DND-41 (cell line): ENCODE data around the gene THNSL1.

Experiments used
- ATAC-seq: fragments of 200-7000 bp; cut with Tn5 transposase; 3 replicates; pipeline ENCODE4 v1.9.1; 2021; ENCODE audit warnings: low read depth; ENCODE audit not compliant: insufficient read depth
- DNase-seq: peaks from one replicate; pipeline ENCODE4 v3.0.0-alpha.2; 2020
- H2AFZ ChIP-seq: 2 replicates; pipeline ENCODE4 v1.6.0; 2012; ENCODE audit warnings: low read depth, low read length
- H3K27ac ChIP-seq: 2 replicates; pipeline ENCODE4 v1.5.1; 2012; ENCODE audit warnings: low read length, inconsistent platforms
- H3K27me3 ChIP-seq: fragments of 200-600 bp; sonication (generic); 2 replicates; pipeline ENCODE4 v1.6.0; 2012; ENCODE audit warnings: low read length, mild to moderate bottlenecking, inconsistent platforms; ENCODE audit not compliant: insufficient read depth, poor library complexity
- H3K36me3 ChIP-seq: 2 replicates; pipeline ENCODE4 v1.5.1; 2012; ENCODE audit warnings: low read length, inconsistent platforms; ENCODE audit not compliant: insufficient read depth
- H3K4me1 ChIP-seq: 2 replicates; pipeline ENCODE4 v1.5.1; 2012; ENCODE audit warnings: mild to moderate bottlenecking, low read length; ENCODE audit not compliant: insufficient read depth
- H3K4me2 ChIP-seq: 2 replicates; pipeline ENCODE4 v1.6.0; 2012; ENCODE audit warnings: mild to moderate bottlenecking, moderate library complexity, low read length, inconsistent platforms; ENCODE audit not compliant: insufficient read depth
- H3K4me3 ChIP-seq, 2 experiments: fragments of 200-600 bp in 1 of 2; shearing (Covaris generic) in 1 of 2; 2 replicates each; pipeline ENCODE4 v1.5.1; 2012 to 2016; ENCODE audit warnings: inconsistent platforms in 2 of 2, low read length in 2 of 2, mild to moderate bottlenecking in 2 of 2, low read depth in 1 of 2, moderate library complexity in 1 of 2
- H3K79me2 ChIP-seq: 2 replicates; pipeline ENCODE4 v1.6.0; 2012; ENCODE audit warnings: low read length, inconsistent platforms; ENCODE audit not compliant: insufficient read depth
- H3K9ac ChIP-seq: 2 replicates; pipeline ENCODE4 v1.6.0; 2012; ENCODE audit warnings: low read depth, mild to moderate bottlenecking, inconsistent platforms, low read length, moderate library complexity
- H3K9me3 ChIP-seq: 2 replicates; pipeline ENCODE4 v1.5.1; 2012; ENCODE audit warnings: low read length, moderate library complexity, mild to moderate bottlenecking, inconsistent platforms; ENCODE audit not compliant: insufficient read depth, severe bottlenecking
- H4K20me1 ChIP-seq: 2 replicates; pipeline ENCODE4 v1.6.0; 2012; ENCODE audit warnings: low read length; ENCODE audit not compliant: insufficient read depth
- CTCF ChIP-seq: IDR thresholded peaks from 2 replicates; pipeline ENCODE4 v1.5.1; 2012; ENCODE audit warnings: borderline replicate concordance, low read length, moderate library complexity, mild to moderate bottlenecking; ENCODE audit not compliant: poor library complexity, severe bottlenecking; ENCODE audit errors: extremely low read depth
- EZH2 ChIP-seq: IDR thresholded peaks from 3 replicates; pipeline ENCODE4 v1.6.1; 2012; ENCODE audit warnings: borderline replicate concordance, low read depth, mild to moderate bottlenecking, moderate library complexity, low read length, inconsistent platforms; ENCODE audit not compliant: severe bottlenecking

Gene THNSL1

GRCh38 chr10:25064401-25064800 lies 48.0 kb downstream of the THNSL1 start:
- no peaks in the 10 kb centered on the region for H3K79me2 ChIP-seq
- TF ChIP-seq CTCF (no peak), EZH2 (no peak)
- DNase-seq (no peak), ATAC-seq (no peak)
- no peak overlapping the region for H3K4me3 ChIP-seq
- no peaks in the 10 kb centered on the region for H4K20me1 ChIP-seq
- no peaks in the 10 kb centered on the region for H3K36me3 ChIP-seq
- H3K4me2 ChIP-seq = no peak overlapping the region
- H3K9ac ChIP-seq = no peak overlapping the region
- no peaks in the 10 kb centered on the region for H3K4me1 ChIP-seq
- no peaks in the 10 kb centered on the region for H3K9me3 ChIP-seq
- no peak overlapping the region for H3K27ac ChIP-seq
- H3K27me3 ChIP-seq = no peaks in the 10 kb centered on the region
- no peak overlapping the region for H2AFZ ChIP-seq

GRCh38 chr10:25065761-25066476 lies 49.5 kb downstream of the THNSL1 start:
- H3K27ac ChIP-seq = no peak overlapping the region
- H4K20me1 ChIP-seq = no peaks in the 10 kb centered on the region
- H3K4me3 ChIP-seq = no peak overlapping the region
- DNase-seq (no peak), ATAC-seq (no peak)
- no peak overlapping the region for H3K4me2 ChIP-seq
- H3K9ac ChIP-seq = no peak overlapping the region
- no peaks in the 10 kb centered on the region for H3K4me1 ChIP-seq
- H3K36me3 ChIP-seq = no peaks in the 10 kb centered on the region
- H2AFZ ChIP-seq = no peak overlapping the region
- peaks cover 5% of the 10 kb centered on the region for H3K27me3 ChIP-seq
- H3K9me3 ChIP-seq = no peaks in the 10 kb centered on the region
- H3K79me2 ChIP-seq = no peaks in the 10 kb centered on the region
- TF ChIP-seq CTCF (no peak), EZH2 (no peak)

GRCh38 chr10:25068152-25069058 lies 52.0 kb downstream of the THNSL1 start:
- Histone ChIP-seq H2AFZ (no peak overlapping the region), H3K9me3 (no peaks in the 10 kb centered on the region), H4K20me1 (no peaks in the 10 kb centered on the region), H3K27me3 (peaks cover 5% of the 10 kb centered on the region), H3K9ac (no peak overlapping the region), H3K4me2 (no peak overlapping the region), H3K4me3 (no peak overlapping the region), H3K27ac (no peak overlapping the region), H3K79me2 (no peaks in the 10 kb centered on the region), H3K36me3 (no peaks in the 10 kb centered on the region), H3K4me1 (no peaks in the 10 kb centered on the region)
- ATAC-seq (peak; percentile 47; the same call in 2 of the 3 replicates), DNase-seq (peak; percentile 7)
- TF ChIP-seq EZH2 = no peak
- no peak for TF ChIP-seq CTCF
